Kidney (tissue), 14 donors: ENCODE results near the gene ZBP1. TPM values are rescaled to one million over a fixed set of nuclear protein-coding genes. Genes with fewer than 3 reads are reported as not detected.

Experiments used
- DNase-seq, 5 donors: peaks; one replicate each; pipeline ENCODE4 v3.0.0-alpha.2; 2013 to 2020
- FAIRE-seq: peaks from 2 replicates; lab custom pipeline; 2012; peaks lifted over from hg19 to GRCh38; lab: Jason Lieb, UNC
- H3K27ac ChIP-seq, 2 donors: one replicate each; pipeline ENCODE4 v1.7.0; 2013; ENCODE audit warnings: low read depth in 2 of 2, low read length in 2 of 2, inconsistent platforms in 1 of 2
- H3K27me3 ChIP-seq: one replicate; pipeline ENCODE4 v1.7.1; 2013; ENCODE audit warnings: low read length, inconsistent platforms; ENCODE audit not compliant: control insufficient read depth, insufficient read depth
- H3K36me3 ChIP-seq, 3 donors: one replicate each; pipeline versions ENCODE4 v1.7.0 to v1.7.1; 2013; ENCODE audit warnings: low read length in 3 of 3, control low read depth in 1 of 3, inconsistent platforms in 1 of 3; ENCODE audit not compliant: insufficient read depth in 3 of 3, control insufficient read depth in 2 of 3
- H3K4me1 ChIP-seq, 3 donors: one replicate each; pipeline versions ENCODE4 v1.7.0 to v1.7.1; 2013; ENCODE audit warnings: low read length in 3 of 3, inconsistent platforms in 1 of 3, low read depth in 1 of 3; ENCODE audit not compliant: control insufficient read depth in 2 of 3, insufficient read depth in 2 of 3
- H3K4me3 ChIP-seq, 3 donors: one replicate each; pipeline versions ENCODE4 v1.7.0 to v1.8.1; 2013; ENCODE audit warnings: low read length in 3 of 3, control low read depth in 1 of 3, inconsistent platforms in 1 of 3
- H3K9ac ChIP-seq, 3 donors: one replicate each; pipeline versions ENCODE4 v1.7.0 to v1.7.1; 2013; ENCODE audit warnings: low read length in 3 of 3, control low read depth in 1 of 3, inconsistent platforms in 1 of 3
- H3K9me3 ChIP-seq, 3 donors: one replicate each; pipeline versions ENCODE4 v1.7.0 to v1.7.1; 2013; ENCODE audit warnings: low read length in 3 of 3, control low read depth in 1 of 3, inconsistent platforms in 1 of 3; ENCODE audit not compliant: control insufficient read depth in 2 of 3, insufficient read depth in 1 of 3
- intact Hi-C: fragments of 100-400 bp; cut with DNase I; formaldehyde crosslinking; loops from one replicate; pipeline ENCODE4 v1.11.1; 2022
- polyA plus RNA-seq: library from polyadenylated mRNA; stranded (reverse); fragments of 350-450 nt; fragmentation: Illumina TruSeq; extraction: RNeasy Lipid Tissue Mini Kit (QIAGEN cat#74804); gene quantifications from one replicate; pipeline ENCODE4 v1.2.3, GENCODE V29; 2014; ENCODE audit warnings: low read depth, low replicate concordance; ENCODE audit not compliant: insufficient read depth
- total RNA-seq: library from RNA; stranded (reverse); fragmentation: NEBNext Ultra II Directional; extraction: Animal tissue kit (Norgen Biotek cat#: 25700); gene quantifications from one replicate; pipeline ENCODE4 v1.2.1, GENCODE V29; 2021
- TF ChIP-seq, protein P1 (sequence below): IDR thresholded peaks from 3 replicates; pipeline ENCODE4 v1.5.1; 2012; ENCODE audit warnings: mild to moderate bottlenecking, moderate library complexity, borderline replicate concordance; ENCODE audit not compliant: insufficient read depth; ENCODE audit errors: extremely low read depth
- donor health status: control.
- donor health status: control.
- donor health status: control.
- donor health status: control.
- donor health status: control.
- donor health status: DM: yes; HTN: yes; CAD: no.
- donor health status: Normal renal cell carcinoma (clear cell type).

Gene ZBP1
- total and polyA plus RNA-seq, 2 donors from 2014 or later: 3.7 TPM; not detected in 1

GRCh38 chr20:57659517-57660180, 39.4 kb upstream of the ZBP1 start:
- H3K9ac ChIP-seq: no peak overlapping the region
- H3K27ac ChIP-seq: no peak overlapping the region
- no peaks in the 10 kb centered on the region for H3K27me3 ChIP-seq
- peaks cover 3 to 15% (median 10%) of the 10 kb centered on the region in 3 donors for H3K4me1 ChIP-seq
- H3K4me3 ChIP-seq: no peak overlapping the region
- TF ChIP-seq, protein P1, sequence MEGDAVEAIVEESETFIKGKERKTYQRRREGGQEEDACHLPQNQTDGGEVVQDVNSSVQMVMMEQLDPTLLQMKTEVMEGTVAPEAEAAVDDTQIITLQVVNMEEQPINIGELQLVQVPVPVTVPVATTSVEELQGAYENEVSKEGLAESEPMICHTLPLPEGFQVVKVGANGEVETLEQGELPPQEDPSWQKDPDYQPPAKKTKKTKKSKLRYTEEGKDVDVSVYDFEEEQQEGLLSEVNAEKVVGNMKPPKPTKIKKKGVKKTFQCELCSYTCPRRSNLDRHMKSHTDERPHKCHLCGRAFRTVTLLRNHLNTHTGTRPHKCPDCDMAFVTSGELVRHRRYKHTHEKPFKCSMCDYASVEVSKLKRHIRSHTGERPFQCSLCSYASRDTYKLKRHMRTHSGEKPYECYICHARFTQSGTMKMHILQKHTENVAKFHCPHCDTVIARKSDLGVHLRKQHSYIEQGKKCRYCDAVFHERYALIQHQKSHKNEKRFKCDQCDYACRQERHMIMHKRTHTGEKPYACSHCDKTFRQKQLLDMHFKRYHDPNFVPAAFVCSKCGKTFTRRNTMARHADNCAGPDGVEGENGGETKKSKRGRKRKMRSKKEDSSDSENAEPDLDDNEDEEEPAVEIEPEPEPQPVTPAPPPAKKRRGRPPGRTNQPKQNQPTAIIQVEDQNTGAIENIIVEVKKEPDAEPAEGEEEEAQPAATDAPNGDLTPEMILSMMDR: no peak
- FAIRE-seq: no peak
- H3K9me3 ChIP-seq: peaks cover 0 to 1% (median 0%) of the 10 kb centered on the region in 3 donors
- H3K36me3 ChIP-seq: no peaks in the 10 kb centered on the region
- DNase-seq: peak in 2 of 5 donors; percentile 33 to 41
- intact Hi-C loops: loop anchor here (10.0 kb wide), 1 partner anchor 525 kb away; no protein-coding TSS in a partner anchor

DNA sequence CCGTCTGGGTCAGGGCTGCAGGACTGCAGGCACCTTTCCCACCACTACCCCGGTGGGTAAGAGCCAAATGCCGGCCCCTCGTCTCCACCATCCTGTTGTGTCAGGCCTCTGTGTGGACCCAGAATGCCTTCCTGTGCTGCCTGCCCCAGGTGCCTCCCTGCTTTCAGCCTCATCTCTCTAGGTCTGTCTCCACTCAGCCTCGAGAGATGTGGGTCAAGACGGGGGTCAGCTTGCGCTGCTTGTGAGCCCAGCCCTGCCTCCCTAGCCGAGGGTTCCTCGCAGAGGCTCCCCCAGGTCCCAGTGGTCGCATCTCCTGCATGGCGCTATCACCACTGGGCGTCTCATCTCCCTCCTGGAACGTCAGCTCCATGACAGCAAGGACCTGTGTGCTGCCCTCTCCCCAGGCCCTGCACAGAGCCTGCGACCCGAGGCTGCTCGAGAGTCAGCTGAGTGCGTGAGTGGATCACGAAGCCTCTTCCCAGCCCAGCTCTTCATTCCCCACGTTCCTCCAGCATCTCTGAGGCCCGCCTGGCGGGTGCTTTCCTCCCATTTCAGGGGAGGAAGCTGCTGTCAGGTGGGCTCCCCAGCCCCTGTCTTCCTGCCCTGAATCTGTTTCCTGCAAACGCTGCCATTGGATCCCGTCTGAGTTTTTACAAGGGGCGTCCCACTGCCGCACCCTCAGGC, 38.7 kb upstream of the ZBP1 start:
- FAIRE-seq (no peak), DNase-seq (peak in 3 of 5 donors; percentile 7 to 63 (median 33))
- Histone ChIP-seq H3K27ac (no peak overlapping the region), H3K27me3 (no peaks in the 10 kb centered on the region), H3K4me1 (peaks cover 3 to 15% (median 10%) of the 10 kb centered on the region in 3 donors), H3K9me3 (peaks cover 0 to 1% (median 0%) of the 10 kb centered on the region in 3 donors), H3K36me3 (no peaks in the 10 kb centered on the region), H3K9ac (no peak overlapping the region), H3K4me3 (no peak overlapping the region)
- intact Hi-C loops: loop anchor here (10.0 kb wide), 1 partner anchor 526 kb away; no protein-coding TSS in a partner anchor
- TF ChIP-seq, protein P1: no peak

- Histone ChIP-seq H3K27ac (no peak overlapping the region), H3K9ac (no peak overlapping the region), H3K27me3 (no peaks in the 10 kb centered on the region), H3K4me1 (peaks cover 3 to 15% (median 10%) of the 10 kb centered on the region in 3 donors), H3K9me3 (peaks cover 0 to 1% (median 0%) of the 10 kb centered on the region in 3 donors), H3K4me3 (no peak overlapping the region), H3K36me3 (no peaks in the 10 kb centered on the region)
- intact Hi-C loops: loop anchor here (10.0 kb wide), 1 partner anchor 526 kb away; no protein-coding TSS in a partner anchor
- TF ChIP-seq, protein P1: no peak
- FAIRE-seq (no peak), DNase-seq (peak in 1 of 5 donors; percentile 3)
Measured at GRCh38 chr20:57658447-57658832, 38.2 kb upstream of the ZBP1 start.
